NCI-H2107 treated with DMSO at 0.1 percent for 48 hours (cell line): ENCODE measurements around the gene LEFTY2.
"Not testable (repeated sequence)": the region's sequence is repeated elsewhere in the genome, so short reads cannot be mapped to it uniquely, and the experiment has no call there.

ENCODE experiments used
- DNase-seq: peaks from one replicate; lab custom pipeline; 2025; ENCODE audit not compliant: unreplicated experiment; lab: John Stamatoyannopoulos, UW

LEFTY2 gene

DNA sequence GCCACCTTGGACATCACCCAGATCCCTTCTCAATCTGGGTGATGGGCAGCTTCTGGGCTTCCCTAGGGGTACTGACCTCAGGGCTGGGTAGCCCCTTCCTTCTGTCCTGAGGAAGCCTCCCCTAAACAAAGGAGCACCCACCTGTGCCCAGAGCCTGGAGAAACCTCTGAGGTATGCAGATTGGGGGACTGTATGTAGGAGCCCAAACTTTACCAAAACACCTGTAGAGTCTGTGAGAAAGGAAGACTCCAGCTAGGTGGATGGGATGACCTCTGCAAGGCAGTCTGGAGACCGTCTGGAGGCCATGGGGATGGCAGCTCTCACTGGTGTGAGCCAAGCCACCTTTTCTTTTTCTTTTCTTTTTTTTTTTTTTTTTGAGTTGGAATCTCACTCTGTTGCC lies 13.7 kb upstream of the LEFTY2 start:
- DNase-seq, result no peak

DNA sequence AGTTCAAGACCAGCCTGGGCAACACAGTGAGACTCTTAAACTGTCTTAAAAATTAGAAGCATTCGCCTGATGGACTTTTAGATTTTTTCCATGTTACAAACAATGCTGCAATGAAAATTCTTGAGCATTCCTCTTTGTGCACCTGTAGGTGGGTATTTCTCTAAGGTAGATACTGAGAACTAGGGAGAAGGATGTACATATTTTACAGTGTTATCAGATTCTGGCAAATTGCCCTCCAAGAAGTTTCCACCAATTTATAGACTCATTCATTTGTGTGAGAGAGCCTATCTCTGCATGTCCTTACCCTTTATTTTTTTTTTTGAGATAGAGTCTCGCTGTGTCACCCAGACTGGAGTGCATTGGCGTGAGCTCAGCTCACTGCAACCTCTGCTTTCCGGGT lies 12.3 kb upstream of the LEFTY2 start:
- no peak for DNase-seq

DNA sequence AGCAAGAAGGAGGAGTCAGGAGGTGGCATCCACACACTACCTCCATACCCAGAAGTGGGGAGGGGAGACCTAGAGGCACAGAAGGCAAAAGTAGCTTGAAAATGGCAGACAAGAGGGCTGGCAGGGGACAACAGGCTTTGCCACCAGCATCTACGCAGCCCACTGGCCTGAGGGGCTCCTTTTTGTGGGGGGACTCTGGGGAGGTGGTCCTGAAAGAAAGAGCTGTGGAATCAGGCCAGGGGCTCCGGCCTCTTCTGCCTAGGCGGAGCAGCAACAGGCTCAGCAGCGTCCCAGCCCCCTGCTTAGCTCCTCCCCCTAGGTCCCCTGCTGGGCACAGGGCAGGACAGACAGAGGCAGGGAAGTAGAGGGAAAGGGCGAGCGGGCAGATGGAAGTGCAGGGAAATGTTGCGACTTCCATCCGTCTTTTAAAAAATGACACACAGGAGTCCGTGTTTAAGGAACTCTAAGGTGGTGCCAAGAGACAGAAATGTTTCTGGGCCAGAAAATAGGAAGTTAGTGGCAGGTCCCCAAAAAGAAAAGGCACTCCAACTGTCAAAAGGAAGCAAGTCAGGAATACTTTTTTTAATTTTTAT lies 10.0 kb upstream of the LEFTY2 start:
- no peak for DNase-seq

- DNase-seq, result no peak
Observed at GRCh38 chr1:225949041-225949440, 8.0 kb upstream of the LEFTY2 start.

- DNase-seq, result no peak
Observed at GRCh38 chr1:225946803-225947202, 5.8 kb upstream of the LEFTY2 start.

GRCh38 chr1:225946082-225946620 lies 5.1 kb upstream of the LEFTY2 start:
- DNase-seq, result no peak

DNA sequence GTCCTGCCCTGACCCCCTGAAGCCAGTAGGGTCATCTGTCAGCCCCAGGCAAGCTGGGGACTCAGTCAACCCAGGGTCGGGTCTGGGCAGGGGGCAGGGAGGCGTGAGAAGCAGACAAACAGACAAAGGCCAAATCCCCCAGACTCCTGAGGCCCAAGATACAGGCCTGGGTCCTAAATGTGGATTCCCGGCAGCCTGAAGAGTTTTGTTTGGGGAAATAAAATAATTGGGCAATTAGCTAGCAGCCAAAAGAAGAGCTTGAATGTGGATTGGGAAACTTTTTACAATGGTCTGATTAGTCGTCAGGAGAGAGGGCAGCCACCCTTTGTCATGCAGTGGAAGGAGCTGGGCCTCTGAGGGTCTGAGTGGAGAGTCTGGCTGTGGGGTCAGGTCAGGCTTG lies 4.5 kb upstream of the LEFTY2 start:
- no peak for DNase-seq

- DNase-seq, result no peak
Observed at GRCh38 chr1:225944951-225945350, 3.9 kb upstream of the LEFTY2 start.

GRCh38 chr1:225944387-225944786 lies 3.4 kb upstream of the LEFTY2 start:
- no peak for DNase-seq

- DNase-seq, result no peak
Observed at GRCh38 chr1:225943582-225943981, 2.6 kb upstream of the LEFTY2 start.

GRCh38 chr1:225942574-225942973 lies 1.6 kb upstream of the LEFTY2 start:
- DNase-seq, result peak; percentile 56

GRCh38 chr1:225941942-225942222 lies 862 bp upstream of the LEFTY2 start:
- no peak for DNase-seq

GRCh38 chr1:225940385-225941151 lies 452 bp downstream of the LEFTY2 start:
- no peak for DNase-seq

DNA sequence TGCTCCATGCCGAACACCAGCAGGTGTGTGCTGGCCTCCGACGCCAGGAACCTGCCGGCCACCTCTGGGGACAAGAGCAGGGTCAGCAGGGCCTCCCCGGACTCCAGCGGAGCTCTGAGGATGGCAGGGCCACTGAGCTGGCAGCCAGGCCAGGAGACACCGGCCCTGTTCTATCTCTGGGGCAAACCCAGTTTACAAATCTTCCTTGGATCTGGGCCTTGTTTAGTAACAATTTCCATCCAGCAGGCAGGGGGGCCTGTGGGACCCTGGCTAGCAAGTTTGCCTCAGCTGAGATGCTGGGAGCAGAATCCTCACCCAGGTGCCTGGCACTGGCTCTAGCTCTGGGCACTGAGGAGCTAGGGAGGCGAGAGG lies 1.1 kb downstream of the LEFTY2 start:
- DNase-seq, result not testable (repeated sequence)

DNA sequence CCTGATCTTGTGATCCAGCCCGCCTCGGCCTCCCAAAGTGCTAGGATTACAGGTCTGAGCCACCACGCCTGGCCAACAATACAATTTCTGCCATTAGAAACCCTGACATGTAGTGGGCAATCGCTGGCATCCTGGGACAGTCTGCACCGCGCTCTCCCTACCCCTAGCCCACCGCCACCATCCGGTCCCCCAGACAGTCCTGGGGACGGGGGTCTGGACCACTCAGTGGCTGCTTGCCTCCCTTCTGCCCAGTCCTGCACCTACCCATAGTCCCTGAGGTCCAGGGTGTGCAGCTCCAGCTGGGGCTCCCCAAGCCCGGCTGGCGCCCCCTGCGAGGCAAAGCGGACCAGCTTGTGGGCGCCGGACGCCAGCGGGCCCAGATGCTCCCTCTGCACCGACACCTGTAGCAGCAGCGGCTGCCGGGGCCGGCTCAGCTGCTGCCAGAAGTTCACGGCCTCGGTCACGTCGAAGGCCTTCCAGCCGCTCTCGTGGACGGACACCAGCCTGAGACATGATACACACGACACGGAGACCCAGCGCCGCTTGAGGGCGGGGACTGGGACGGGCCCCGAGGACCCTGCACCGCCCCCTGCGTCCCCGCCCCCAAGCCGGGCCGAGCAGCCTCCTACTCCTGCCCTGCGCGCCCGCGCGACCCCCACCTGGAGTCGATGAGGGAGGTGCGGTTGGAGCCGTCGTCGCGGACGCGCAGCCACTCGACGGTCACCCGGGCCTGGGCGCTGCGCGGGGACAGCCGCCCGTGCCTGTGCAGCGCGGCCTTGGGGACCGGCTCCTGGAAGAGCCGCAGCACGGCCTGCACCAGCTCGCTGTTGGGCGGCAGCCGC lies 1.7 kb downstream of the LEFTY2 start:
- DNase-seq, result not testable (repeated sequence)

DNA sequence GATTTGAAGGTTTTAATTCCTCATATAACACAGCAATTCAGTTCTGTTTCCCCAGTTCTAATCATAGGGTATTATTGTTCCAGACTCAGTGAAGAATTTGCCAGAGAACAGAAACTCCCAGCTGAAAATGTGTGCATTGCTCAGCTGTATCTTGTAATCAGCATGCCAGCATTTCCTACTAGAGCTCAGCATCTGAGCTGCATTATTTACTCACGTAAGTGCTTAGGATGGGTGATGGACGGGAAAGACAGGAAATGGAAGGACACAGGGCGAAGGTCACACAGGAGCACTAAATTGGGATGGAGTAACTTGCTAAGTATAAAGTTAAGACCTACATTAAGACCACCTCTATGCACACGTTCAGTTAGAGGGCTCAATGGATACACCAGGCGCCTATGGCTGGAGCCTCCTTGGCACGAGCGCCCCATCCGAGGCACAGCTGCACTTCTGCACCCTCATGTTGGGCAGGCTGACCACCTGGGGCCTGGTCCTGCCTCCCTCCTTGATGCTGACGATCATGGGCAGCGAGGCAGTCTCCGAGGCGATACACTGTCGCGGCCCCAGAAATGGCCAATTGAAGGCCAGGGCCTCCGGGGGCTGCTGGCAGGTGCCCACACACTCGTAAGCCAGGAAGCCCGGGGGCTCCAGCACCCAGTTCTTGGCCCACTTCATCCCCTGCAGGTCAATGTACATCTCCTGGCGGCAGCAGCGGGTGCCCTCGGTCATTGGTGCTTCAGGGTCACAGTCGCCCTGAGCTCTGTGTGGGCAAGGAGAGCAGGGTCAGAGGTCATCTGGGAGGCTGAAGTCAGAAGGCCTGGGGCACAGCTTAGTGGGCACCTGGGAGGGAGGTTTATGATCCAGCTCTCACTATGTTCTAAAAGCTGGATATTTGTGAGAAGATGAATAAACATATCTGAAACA lies 3.7 kb downstream of the LEFTY2 start:
- no peak for DNase-seq

- DNase-seq, result no peak
Observed at GRCh38 chr1:225936523-225936922, 4.5 kb downstream of the LEFTY2 start.

DNA sequence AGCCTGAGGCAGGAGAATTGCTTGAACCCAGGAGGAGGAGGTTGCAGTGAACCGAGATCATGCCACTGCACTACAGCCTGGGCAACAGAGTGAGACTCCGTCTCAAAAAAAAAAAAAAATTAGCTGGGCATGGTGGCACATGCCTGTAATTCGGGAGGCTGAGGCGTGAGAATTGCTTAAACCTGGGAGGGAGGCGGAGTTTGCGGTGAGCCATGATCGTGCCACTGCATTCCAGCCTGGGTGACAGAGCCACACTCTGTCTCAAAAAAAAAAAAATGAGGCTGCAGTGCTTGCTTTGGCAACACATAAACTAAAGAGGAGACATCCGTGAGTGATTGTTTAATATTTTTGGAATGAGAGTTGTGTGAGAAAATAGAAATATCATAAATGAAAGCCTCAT lies 4.9 kb downstream of the LEFTY2 start:
- DNase-seq, result not testable (repeated sequence)

DNA sequence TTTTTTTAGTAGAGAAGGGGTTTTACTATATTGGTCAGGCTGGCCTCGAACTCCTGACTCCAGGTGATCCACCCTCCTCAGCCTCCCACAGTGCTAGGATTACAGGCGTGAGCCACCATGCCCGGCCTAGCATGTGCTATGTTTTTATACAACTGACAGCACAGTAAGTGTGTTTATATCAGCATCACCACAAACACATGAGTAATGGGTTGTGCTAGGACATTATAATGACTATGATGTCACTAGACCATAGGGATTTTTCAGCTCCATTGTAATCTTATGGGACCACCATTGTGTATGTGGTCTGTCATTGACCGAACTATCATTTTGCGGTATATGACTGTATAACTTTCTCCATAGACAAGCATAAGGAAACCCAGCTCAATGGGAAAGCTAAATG lies 6.3 kb downstream of the LEFTY2 start:
- no peak for DNase-seq

- DNase-seq, result no peak
Observed at GRCh38 chr1:225933072-225933471, 7.9 kb downstream of the LEFTY2 start.
